H9 (cell line): ENCODE results near the gene ITIH2. TPM values are rescaled to one million over a fixed set of nuclear protein-coding genes. Genes with fewer than 3 reads are reported as not detected.
"Not testable (repeated sequence)": the region's sequence is repeated elsewhere in the genome, so short reads cannot be mapped to it uniquely, and the experiment has no call there.

ENCODE experiments used
- DNase-seq: peaks from one replicate; pipeline ENCODE4 v3.0.0-alpha.2; 2017
- H2AFZ ChIP-seq: one replicate; pipeline ENCODE4 v1.6.1; 2013; ENCODE audit warnings: mild to moderate bottlenecking, low read length, control low read depth, moderate library complexity
- H2AK5ac ChIP-seq: 2 replicates; pipeline ENCODE4 v1.6.1; 2013; ENCODE audit warnings: low read length, control low read depth, mixed read lengths; ENCODE audit not compliant: insufficient read length
- H2BK120ac ChIP-seq: one replicate; pipeline ENCODE4 v1.6.1; 2013; ENCODE audit warnings: low read depth, mild to moderate bottlenecking, low read length, control low read depth, inconsistent platforms; ENCODE audit not compliant: poor library complexity, severe bottlenecking
- H2BK12ac ChIP-seq: 2 replicates; pipeline ENCODE4 v1.6.1; 2013; ENCODE audit warnings: low read length, control low read depth, mixed read lengths, low read depth; ENCODE audit not compliant: insufficient read length
- H2BK15ac ChIP-seq: 2 replicates; pipeline ENCODE4 v1.6.1; 2013; ENCODE audit warnings: low read depth, low read length, control low read depth
- H2BK20ac ChIP-seq: one replicate; pipeline ENCODE4 v1.6.1; 2013; ENCODE audit warnings: low read depth, mild to moderate bottlenecking, low read length, control low read depth, inconsistent platforms; ENCODE audit not compliant: poor library complexity, severe bottlenecking
- H2BK5ac ChIP-seq: 2 replicates; pipeline ENCODE4 v1.6.1; 2013; ENCODE audit warnings: low read length, control low read depth, mixed read lengths; ENCODE audit not compliant: insufficient read length
- H3K14ac ChIP-seq: 2 replicates; pipeline ENCODE4 v1.6.1; 2013; ENCODE audit warnings: low read length, control low read depth; ENCODE audit not compliant: insufficient read depth
- H3K18ac ChIP-seq: 2 replicates; pipeline ENCODE4 v1.6.1; 2013; ENCODE audit warnings: low read depth, mild to moderate bottlenecking, mixed read lengths, low read length, control low read depth; ENCODE audit not compliant: insufficient read length
- H3K23ac ChIP-seq: 2 replicates; pipeline ENCODE4 v1.6.1; 2013; ENCODE audit warnings: low read length, control low read depth, mixed read lengths, low read depth; ENCODE audit not compliant: insufficient read length
- H3K23me2 ChIP-seq: 2 replicates; pipeline ENCODE4 v1.6.1; 2013; ENCODE audit warnings: low read depth, mild to moderate bottlenecking, mixed read lengths, low read length, control low read depth; ENCODE audit not compliant: insufficient read length, poor library complexity, severe bottlenecking
- H3K27ac ChIP-seq: 2 replicates; pipeline ENCODE4 v1.5.1; 2013; ENCODE audit warnings: low read length, control low read depth, mixed read lengths, low read depth; ENCODE audit not compliant: insufficient read length
- H3K27me3 ChIP-seq: 2 replicates; pipeline ENCODE4 v1.6.1; 2013; ENCODE audit warnings: low read length, control low read depth, inconsistent platforms; ENCODE audit not compliant: insufficient read depth
- H3K4ac ChIP-seq: 2 replicates; pipeline ENCODE4 v1.6.1; 2013; ENCODE audit warnings: low read depth, mild to moderate bottlenecking, control low read depth, inconsistent platforms, low read length, moderate library complexity
- H3K4me1 ChIP-seq: 2 replicates; pipeline ENCODE4 v1.6.1; 2013; ENCODE audit warnings: low read length, control low read depth, inconsistent platforms; ENCODE audit not compliant: insufficient read depth
- H3K4me2 ChIP-seq: 2 replicates; pipeline ENCODE4 v1.6.1; 2013; ENCODE audit warnings: low read length, control low read depth, mixed read lengths; ENCODE audit not compliant: insufficient read length, insufficient read depth
- H3K56ac ChIP-seq: 2 replicates; pipeline ENCODE4 v1.6.1; 2013; ENCODE audit warnings: low read depth, mild to moderate bottlenecking, mixed read lengths, low read length, control low read depth; ENCODE audit not compliant: insufficient read length
- H3K79me1 ChIP-seq: 2 replicates; pipeline ENCODE4 v1.6.1; 2013; ENCODE audit warnings: low read depth, mild to moderate bottlenecking, moderate library complexity, low read length, control low read depth, inconsistent platforms; ENCODE audit not compliant: insufficient read depth, poor library complexity, severe bottlenecking
- H3K79me2 ChIP-seq: 2 replicates; pipeline ENCODE4 v1.6.1; 2013; ENCODE audit warnings: low read length, control low read depth, inconsistent platforms; ENCODE audit not compliant: insufficient read depth
- H3K9ac ChIP-seq: 2 replicates; pipeline ENCODE4 v1.6.1; 2013; ENCODE audit warnings: low read length, control low read depth, mixed read lengths; ENCODE audit not compliant: insufficient read length; ENCODE audit errors: extremely low read depth
- H3K9me3 ChIP-seq: one replicate; pipeline ENCODE4 v1.6.1; 2013; ENCODE audit warnings: low read depth, low read length, inconsistent platforms; ENCODE audit not compliant: control insufficient read depth
- H3T11ph ChIP-seq: one replicate; pipeline ENCODE4 v1.6.1; 2013; ENCODE audit warnings: mild to moderate bottlenecking, low read length, control low read depth, inconsistent platforms
- H4K20me1 ChIP-seq: one replicate; pipeline ENCODE4 v1.6.1; 2013; ENCODE audit not compliant: control insufficient read depth, insufficient read length, insufficient read depth
- H4K5ac ChIP-seq: 2 replicates; pipeline ENCODE4 v1.6.1; 2013; ENCODE audit warnings: low read depth, mild to moderate bottlenecking, mixed read lengths, low read length, control low read depth; ENCODE audit not compliant: insufficient read length
- H4K8ac ChIP-seq: replicated peaks from 2 replicates; pipeline ENCODE4 v1.6.1; 2013; ENCODE audit warnings: low read length, control low read depth, mixed read lengths, low read depth; ENCODE audit not compliant: insufficient read length
- H4K91ac ChIP-seq: 2 replicates; pipeline ENCODE4 v1.6.1; 2013; ENCODE audit warnings: low read depth, mild to moderate bottlenecking, moderate library complexity, mixed read lengths, low read length, control low read depth; ENCODE audit not compliant: insufficient read length
- H3K27ac Mint-ChIP-seq, 3 experiments: 2 replicates in 2 of 3; 3 replicates in 1 of 3; pipeline ENCODE4 v1.8.0; 2020 to 2021; ENCODE audit warnings: mixed read lengths in 3 of 3, mild to moderate bottlenecking in 1 of 3, moderate library complexity in 1 of 3
- H3K27me3 Mint-ChIP-seq: 2 replicates; pipeline ENCODE4 v1.8.0; 2021; ENCODE audit warnings: low read depth, mild to moderate bottlenecking, moderate library complexity, mixed read lengths
- H3K36me3 Mint-ChIP-seq, 3 experiments: 2 replicates in 2 of 3; 3 replicates in 1 of 3; pipeline ENCODE4 v1.8.0; 2020 to 2021; ENCODE audit warnings: low read depth in 3 of 3, mixed read lengths in 3 of 3; ENCODE audit not compliant: insufficient read depth in 1 of 3
- H3K4me1 Mint-ChIP-seq, 2 experiments: 2 replicates each; pipeline ENCODE4 v1.8.0; 2020; ENCODE audit warnings: mixed read lengths in 2 of 2
- H3K4me3 Mint-ChIP-seq, 2 experiments: 2 replicates in 1 of 2; 3 replicates in 1 of 2; pipeline ENCODE4 v1.8.0; 2020 to 2021; ENCODE audit warnings: mild to moderate bottlenecking in 2 of 2, mixed read lengths in 2 of 2, moderate library complexity in 1 of 2
- H3K9me3 Mint-ChIP-seq, 2 experiments: 2 replicates in 1 of 2; 3 replicates in 1 of 2; pipeline ENCODE4 v1.8.0; 2020; ENCODE audit warnings: mild to moderate bottlenecking in 2 of 2, mixed read lengths in 2 of 2, moderate library complexity in 1 of 2
- WGBS: extraction: QIAGEN DNeasy Blood & Tissue Kit; methylation state at CpG from one replicate; pipeline ENCODE4 v1.1.7; 2013; ENCODE audit warnings: missing lambda C conversion rate, low lambda C conversion rate, mixed read lengths; ENCODE audit not compliant: insufficient read length; ENCODE audit errors: extremely low coverage; 5-methylcytosine and 5-hydroxymethylcytosine counted together
- total RNA-seq: library from RNA; stranded (reverse); gene quantifications from 2 replicates; pipeline ENCODE4 v1.2.1, GENCODE V29; 2021
- TF ChIP-seq, protein P1 (sequence below): fragments of 200-600 bp; sonication (generic); conservative IDR thresholded peaks from 3 replicates; pipeline ENCODE4 v1.8.0; 2021; ENCODE audit warnings: antibody characterized with exemption, mild to moderate bottlenecking

The ITIH2 gene
- total RNA-seq, 1 experiment from 2014 or later: not detected

DNA sequence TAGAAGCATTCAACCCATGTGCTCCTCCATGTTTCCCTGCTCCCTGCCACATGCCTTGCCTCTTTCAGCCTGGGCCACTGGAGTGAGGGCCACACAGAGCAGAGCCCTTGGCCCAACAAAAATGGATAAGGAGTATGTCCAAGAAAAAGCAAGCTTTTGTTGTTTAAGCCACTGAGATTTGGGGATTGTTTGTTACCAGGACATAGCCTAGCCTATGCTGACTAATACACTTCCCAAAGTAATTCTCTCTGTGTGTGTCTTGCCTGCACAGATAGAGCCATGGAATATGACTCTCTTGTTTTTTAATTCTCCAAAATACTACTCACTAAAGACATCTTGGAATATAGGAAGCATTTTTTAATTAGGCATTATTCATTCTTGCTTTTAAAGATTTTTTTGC, 13.5 kb upstream of the ITIH2 start:
- Histone ChIP-seq H3K9me3 (no peaks in the 10 kb centered on the region), H3K14ac (no peak overlapping the region), H2BK5ac (no peak overlapping the region), H3K23ac (no peak overlapping the region), H3K23me2 (no peaks in the 10 kb centered on the region), H3K4me1 (no peaks in the 10 kb centered on the region), H3K79me1 (no peaks in the 10 kb centered on the region), H4K91ac (no peak overlapping the region), H2AFZ (no peak overlapping the region), H4K8ac (no peak overlapping the region), H2BK12ac (no peak overlapping the region), H2BK20ac (no peak overlapping the region), H3K79me2 (no peaks in the 10 kb centered on the region), H3T11ph (no peak overlapping the region), H4K20me1 (no peaks in the 10 kb centered on the region), H3K9ac (no peak overlapping the region), H4K5ac (no peak overlapping the region), H2AK5ac (no peak overlapping the region), H3K27ac (no peak overlapping the region), H3K27me3 (no peaks in the 10 kb centered on the region), H3K18ac (no peak overlapping the region), H2BK15ac (no peak overlapping the region), H2BK120ac (no peak overlapping the region), H3K4me2 (no peak overlapping the region), H3K4ac (no peak overlapping the region), H3K56ac (no peak overlapping the region)
- Mint-ChIP-seq H3K27me3 (peaks cover 3% of the 10 kb centered on the region), H3K36me3 (peaks cover 7 to 30% (median 17%) of the 10 kb centered on the region in 3 experiments), H3K27ac (no peak overlapping the region), H3K4me3 (no peak overlapping the region), H3K9me3 (peaks cover 45 to 48% of the 10 kb centered on the region in 2 experiments), H3K4me1 (peaks cover 0 to 3% of the 10 kb centered on the region in 2 experiments; a peak in 1 of 4 replicates)
- TF ChIP-seq, protein P1, sequence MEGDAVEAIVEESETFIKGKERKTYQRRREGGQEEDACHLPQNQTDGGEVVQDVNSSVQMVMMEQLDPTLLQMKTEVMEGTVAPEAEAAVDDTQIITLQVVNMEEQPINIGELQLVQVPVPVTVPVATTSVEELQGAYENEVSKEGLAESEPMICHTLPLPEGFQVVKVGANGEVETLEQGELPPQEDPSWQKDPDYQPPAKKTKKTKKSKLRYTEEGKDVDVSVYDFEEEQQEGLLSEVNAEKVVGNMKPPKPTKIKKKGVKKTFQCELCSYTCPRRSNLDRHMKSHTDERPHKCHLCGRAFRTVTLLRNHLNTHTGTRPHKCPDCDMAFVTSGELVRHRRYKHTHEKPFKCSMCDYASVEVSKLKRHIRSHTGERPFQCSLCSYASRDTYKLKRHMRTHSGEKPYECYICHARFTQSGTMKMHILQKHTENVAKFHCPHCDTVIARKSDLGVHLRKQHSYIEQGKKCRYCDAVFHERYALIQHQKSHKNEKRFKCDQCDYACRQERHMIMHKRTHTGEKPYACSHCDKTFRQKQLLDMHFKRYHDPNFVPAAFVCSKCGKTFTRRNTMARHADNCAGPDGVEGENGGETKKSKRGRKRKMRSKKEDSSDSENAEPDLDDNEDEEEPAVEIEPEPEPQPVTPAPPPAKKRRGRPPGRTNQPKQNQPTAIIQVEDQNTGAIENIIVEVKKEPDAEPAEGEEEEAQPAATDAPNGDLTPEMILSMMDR: no peak
- DNase-seq: no peak

DNA sequence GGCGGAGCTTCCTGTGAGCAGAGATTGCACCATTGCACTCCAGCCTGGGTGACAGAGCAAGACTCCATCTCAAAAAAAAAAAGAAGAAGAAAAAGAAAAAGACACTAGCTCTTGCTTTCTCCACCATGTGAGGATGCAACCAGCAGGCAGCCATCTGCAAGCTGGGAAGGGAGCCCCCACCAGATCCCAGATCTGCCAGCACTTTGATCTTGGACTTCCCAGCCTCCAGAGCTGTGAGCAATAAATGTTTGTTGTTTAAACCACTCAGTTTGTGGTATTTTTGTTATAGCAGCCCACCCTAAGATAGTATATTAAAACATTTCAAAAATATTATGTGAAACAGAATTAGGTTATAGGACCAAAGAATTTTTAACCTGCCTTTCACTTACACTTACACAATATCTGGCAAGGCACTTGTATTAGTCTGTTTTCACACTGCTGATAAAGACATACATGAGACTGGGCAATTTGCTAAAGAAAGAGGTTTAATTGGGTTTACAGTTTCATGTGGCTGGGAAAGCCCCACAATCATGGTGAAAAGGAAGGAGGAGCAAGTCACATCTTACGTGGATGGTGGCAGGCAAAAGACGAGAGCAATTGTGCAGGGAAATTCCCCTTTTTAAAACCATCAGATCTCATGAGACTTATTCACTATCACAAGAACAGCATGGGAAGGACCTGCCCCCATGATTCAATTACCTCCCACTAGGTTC, 12.1 kb upstream of the ITIH2 start:
- H3K23me2 ChIP-seq, H3K18ac ChIP-seq, H3K9ac ChIP-seq, H3K4me3 Mint-ChIP-seq, H3T11ph ChIP-seq, H3K4ac ChIP-seq, H4K91ac ChIP-seq, H3K4me2 ChIP-seq, H3K27me3 Mint-ChIP-seq, H3K56ac ChIP-seq, H2AK5ac ChIP-seq, H3K79me2 ChIP-seq, H3K27ac Mint-ChIP-seq, H3K23ac ChIP-seq, H2BK5ac ChIP-seq, H2AFZ ChIP-seq, H2BK12ac ChIP-seq, H4K8ac ChIP-seq, H3K9me3 ChIP-seq, DNase-seq, H3K27ac ChIP-seq, H4K20me1 ChIP-seq, H2BK15ac ChIP-seq, H2BK120ac ChIP-seq, H3K4me1 Mint-ChIP-seq, H3K79me1 ChIP-seq, H3K27me3 ChIP-seq, H2BK20ac ChIP-seq, H3K4me1 ChIP-seq, H3K14ac ChIP-seq, H4K5ac ChIP-seq: not testable (repeated sequence)
- no CpG with 5 or more reads among the region's 3 CpGs for WGBS
- Mint-ChIP-seq H3K9me3 (peaks cover 45 to 48% of the 10 kb centered on the region in 2 experiments), H3K36me3 (peaks cover 7 to 30% (median 17%) of the 10 kb centered on the region in 3 experiments)
